ENCODE data around the gene TCN2.
"Not testable (repeated sequence)": the region's sequence is repeated elsewhere in the genome, so short reads cannot be mapped to it uniquely, and the experiment has no call there.

Gene TCN2

GRCh38 chr22:30667494-30668385 lies 60.8 kb downstream of the TCN2 start, which contains the start of gene DUSP18:
DUSP18 (minus strand) TSS chr22:30667875; CDS start chr22:30664003, 3,872 bp downstream.
- H3K4me1 ChIP-seq = peaks cover 17 to 26% (median 21%) of the 10 kb centered on the region in 10 experiments
- H3K4me3 ChIP-seq = peak within 1 kb of the TSS; percentile 69 to 83 (median 76)
- H4K20me1 ChIP-seq = peaks cover 0 to 15% (median 0%) of the 10 kb centered on the region in 11 experiments; a peak in 2 of 22 replicates
- peaks cover 9 to 25% (median 13%) of the 10 kb centered on the region in 11 experiments; a peak in 20 of 22 replicates for H3K36me3 ChIP-seq
- peak within 1 kb of the TSS; percentile 35 to 78 (median 53); a peak in 20 of 22 replicates for H3K27ac ChIP-seq
- H3K27me3 ChIP-seq = peaks cover 0 to 8% (median 0%) of the 10 kb centered on the region in 11 experiments; a peak in 2 of 22 replicates
- TF ChIP-seq Cebpa-rat (IDR thresholded peaks at IDR 0.05) = no peak
- H3K4me2 ChIP-seq = peak within 1 kb of the TSS; percentile 87 to 99 (median 97)
- H3K9ac ChIP-seq = peak within 1 kb of the TSS; percentile 60 to 81 (median 78)
- H3K9me3 ChIP-seq (replicated peaks in 1 of 11) = no peaks in the 10 kb centered on the region

GRCh38 chr22:30668386-30668710 lies 61.4 kb downstream of the TCN2 start:
- Histone ChIP-seq H3K4me3 (peak overlapping the region; percentile 69 to 83 (median 76)), H3K27ac (peak overlapping the region in 5 of 11 experiments; percentile 53 to 78 (median 56); a peak in 7 of 22 replicates), H3K4me2 (peak overlapping the region; percentile 87 to 99 (median 97)), H3K4me1 (peaks cover 19 to 30% (median 21%) of the 10 kb centered on the region in 10 experiments), H3K36me3 (peaks cover 3 to 19% (median 7%) of the 10 kb centered on the region in 11 experiments; a peak in 20 of 22 replicates), H3K9ac (peak overlapping the region; percentile 60 to 81 (median 76); a peak in 20 of 22 replicates), H3K9me3 (replicated peaks in 1 of 11) (no peaks in the 10 kb centered on the region), H4K20me1 (peaks cover 0 to 15% (median 0%) of the 10 kb centered on the region in 11 experiments; a peak in 2 of 22 replicates), H3K27me3 (peaks cover 0 to 8% (median 0%) of the 10 kb centered on the region in 11 experiments; a peak in 2 of 22 replicates)
- TF ChIP-seq Cebpa-rat (IDR thresholded peaks at IDR 0.05) = no peak

GRCh38 chr22:30671071-30671470 lies 64.1 kb downstream of the TCN2 start:
- no peak for TF ChIP-seq Cebpa-rat (IDR thresholded peaks at IDR 0.05)
- no peaks in the 10 kb centered on the region for H3K36me3 ChIP-seq
- H3K4me1 ChIP-seq = peaks cover 17 to 28% (median 20%) of the 10 kb centered on the region in 10 experiments
- no peaks in the 10 kb centered on the region for H3K9me3 ChIP-seq (replicated peaks in 1 of 11)
- H3K9ac ChIP-seq = no peak overlapping the region; a peak in 1 of 22 replicates
- no peak overlapping the region for H3K4me2 ChIP-seq
- H3K27me3 ChIP-seq = peaks cover 0 to 8% (median 0%) of the 10 kb centered on the region in 11 experiments; a peak in 2 of 22 replicates
- H4K20me1 ChIP-seq = no peaks in the 10 kb centered on the region
- H3K27ac ChIP-seq = no peak overlapping the region
- H3K4me3 ChIP-seq = no peak overlapping the region

- no peak overlapping the region for H3K4me3 ChIP-seq
- no peak for TF ChIP-seq Cebpa-rat (IDR thresholded peaks at IDR 0.05)
- H3K9me3 ChIP-seq (replicated peaks in 1 of 11) = no peaks in the 10 kb centered on the region
These were observed 66.2 kb downstream of the TCN2 start for GRCh38 chr22:30673136-30673535.

GRCh38 chr22:30674482-30674881 lies 67.5 kb downstream of the TCN2 start:
- H4K20me1 ChIP-seq = no peaks in the 10 kb centered on the region
- peaks cover 0 to 15% (median 5%) of the 10 kb centered on the region in 10 experiments; a peak in 10 of 20 replicates for H3K4me1 ChIP-seq
- no peaks in the 10 kb centered on the region for H3K36me3 ChIP-seq
- H3K9ac ChIP-seq = no peak overlapping the region
- no peaks in the 10 kb centered on the region for H3K9me3 ChIP-seq (replicated peaks in 1 of 11)
- no peak overlapping the region for H3K27ac ChIP-seq
- TF ChIP-seq Cebpa-rat (IDR thresholded peaks at IDR 0.05) = no peak
- no peaks in the 10 kb centered on the region for H3K27me3 ChIP-seq
- no peak overlapping the region for H3K4me3 ChIP-seq
- H3K4me2 ChIP-seq = no peak overlapping the region

More at GRCh38 chr22:30673136-30673535, 66.2 kb downstream of the TCN2 start:
- Histone ChIP-seq H3K27me3 (peaks cover 0 to 7% (median 0%) of the 10 kb centered on the region in 11 experiments; a peak in 2 of 22 replicates), H3K27ac (no peak overlapping the region), H3K9ac (no peak overlapping the region), H4K20me1 (no peaks in the 10 kb centered on the region), H3K4me1 (peaks cover 4 to 16% (median 8%) of the 10 kb centered on the region in 10 experiments; a peak in 19 of 20 replicates), H3K4me2 (peak overlapping the region in 3 of 11 experiments; percentile 9 to 55 (median 19); a peak in 3 of 22 replicates), H3K36me3 (no peaks in the 10 kb centered on the region)

GRCh38 chr22:30675436-30675835 lies 68.5 kb downstream of the TCN2 start:
- peaks cover 3 to 23% (median 11%) of the 10 kb centered on the region in 10 experiments for H3K4me1 ChIP-seq
- H3K27me3 ChIP-seq = no peaks in the 10 kb centered on the region
- no peaks in the 10 kb centered on the region for H4K20me1 ChIP-seq
- H3K9ac ChIP-seq = no peak overlapping the region
- no peaks in the 10 kb centered on the region for H3K9me3 ChIP-seq (replicated peaks in 1 of 11)
- no peak overlapping the region for H3K27ac ChIP-seq
- H3K4me3 ChIP-seq = no peak overlapping the region
- no peak for TF ChIP-seq Cebpa-rat (IDR thresholded peaks at IDR 0.05)
- no peak overlapping the region for H3K4me2 ChIP-seq
- H3K36me3 ChIP-seq = no peaks in the 10 kb centered on the region

GRCh38 chr22:30676565-30676964 lies 69.6 kb downstream of the TCN2 start:
- not testable (repeated sequence) for H3K27ac ChIP-seq; H3K4me2 ChIP-seq; H3K4me3 ChIP-seq; H3K9ac ChIP-seq; H3K27me3 ChIP-seq; H3K9me3 ChIP-seq (replicated peaks in 1 of 11); H3K36me3 ChIP-seq; H4K20me1 ChIP-seq
- H3K4me1 ChIP-seq = peaks cover 14 to 34% (median 23%) of the 10 kb centered on the region in 10 experiments
